Measurements from ENCODE around the gene JAZF1.

JAZF1 gene

GRCh38 chr7:27897441-27897847 is 283.2 kb downstream of the JAZF1 start:
- intact Hi-C loops (cut with DNase I; ENCODE audit: low total_unique reads): no loop called here
- no peak overlapping the region for H3K27ac ChIP-seq
- peaks cover 8 to 22% (median 11%) of the 10 kb centered on the region in 3 donors for H3K36me3 ChIP-seq

GRCh38 chr7:27897001-27897400 is 283.6 kb downstream of the JAZF1 start:
- Histone ChIP-seq H3K27me3 (no peaks in the 10 kb centered on the region), H3K4me1 (peaks cover 0 to 15% (median 7%) of the 10 kb centered on the region in 4 donors), H3K9me3 (no peaks in the 10 kb centered on the region), H3K4me3 (no peak overlapping the region), H3K36me3 (peaks cover 8 to 22% (median 11%) of the 10 kb centered on the region in 3 donors), H3K27ac (no peak overlapping the region)
- intact Hi-C loops (cut with DNase I; ENCODE audit: low total_unique reads): no loop called here
- no peak for DNase-seq
- TF ChIP-seq CTCF (IDR thresholded peaks at IDR 0.05): no peak

More at GRCh38 chr7:27897441-27897847, 283.2 kb downstream of the JAZF1 start:
- no peak for TF ChIP-seq CTCF (IDR thresholded peaks at IDR 0.05)
- H3K4me3 ChIP-seq: no peak overlapping the region
- no peaks in the 10 kb centered on the region for H3K9me3 ChIP-seq
- DNase-seq: no peak
- H3K4me1 ChIP-seq: peaks cover 0 to 19% (median 7%) of the 10 kb centered on the region in 4 donors
- no peaks in the 10 kb centered on the region for H3K27me3 ChIP-seq

- H3K4me1 ChIP-seq: peaks cover 0 to 5% (median 0%) of the 10 kb centered on the region in 4 donors
- no peak for TF ChIP-seq CTCF (IDR thresholded peaks at IDR 0.05)
Observed at GRCh38 chr7:27895551-27895950, 285.0 kb downstream of the JAZF1 start.

GRCh38 chr7:27890205-27890849 is 290.3 kb downstream of the JAZF1 start:
- no peak overlapping the region for H3K27ac ChIP-seq
- no peak for DNase-seq
- no peak overlapping the region for H3K4me3 ChIP-seq
- intact Hi-C loops (cut with DNase I; ENCODE audit: low total_unique reads): no loop called here
- no peaks in the 10 kb centered on the region for H3K4me1 ChIP-seq
- H3K27me3 ChIP-seq: no peaks in the 10 kb centered on the region
- no peaks in the 10 kb centered on the region for H3K9me3 ChIP-seq
- peaks cover 8 to 27% (median 11%) of the 10 kb centered on the region in 3 donors for H3K36me3 ChIP-seq
- TF ChIP-seq CTCF (IDR thresholded peaks at IDR 0.05): no peak

More at GRCh38 chr7:27895551-27895950, 285.0 kb downstream of the JAZF1 start:
- no peak for DNase-seq
- H3K4me3 ChIP-seq: no peak overlapping the region
- H3K27ac ChIP-seq: no peak overlapping the region
- H3K36me3 ChIP-seq: peaks cover 8 to 22% (median 11%) of the 10 kb centered on the region in 3 donors
- intact Hi-C loops (cut with DNase I; ENCODE audit: low total_unique reads): no loop called here
- no peaks in the 10 kb centered on the region for H3K27me3 ChIP-seq
- no peaks in the 10 kb centered on the region for H3K9me3 ChIP-seq

GRCh38 chr7:27889800-27890199 is 290.8 kb downstream of the JAZF1 start:
- Histone ChIP-seq H3K4me3 (no peak overlapping the region), H3K27ac (no peak overlapping the region), H3K4me1 (no peaks in the 10 kb centered on the region), H3K36me3 (peaks cover 5 to 23% (median 11%) of the 10 kb centered on the region in 3 donors), H3K27me3 (no peaks in the 10 kb centered on the region), H3K9me3 (no peaks in the 10 kb centered on the region)
- DNase-seq: no peak
- TF ChIP-seq CTCF (IDR thresholded peaks at IDR 0.05): no peak
- intact Hi-C loops (cut with DNase I; ENCODE audit: low total_unique reads): no loop called here

Data from tibial artery (tissue), 4 donors.